ENCODE measurements around the gene CNTF.

The CNTF gene

GRCh38 chr11:58597486-58598144 lies 24.9 kb upstream of the CNTF start:
- TF ChIP-seq, protein P1, sequence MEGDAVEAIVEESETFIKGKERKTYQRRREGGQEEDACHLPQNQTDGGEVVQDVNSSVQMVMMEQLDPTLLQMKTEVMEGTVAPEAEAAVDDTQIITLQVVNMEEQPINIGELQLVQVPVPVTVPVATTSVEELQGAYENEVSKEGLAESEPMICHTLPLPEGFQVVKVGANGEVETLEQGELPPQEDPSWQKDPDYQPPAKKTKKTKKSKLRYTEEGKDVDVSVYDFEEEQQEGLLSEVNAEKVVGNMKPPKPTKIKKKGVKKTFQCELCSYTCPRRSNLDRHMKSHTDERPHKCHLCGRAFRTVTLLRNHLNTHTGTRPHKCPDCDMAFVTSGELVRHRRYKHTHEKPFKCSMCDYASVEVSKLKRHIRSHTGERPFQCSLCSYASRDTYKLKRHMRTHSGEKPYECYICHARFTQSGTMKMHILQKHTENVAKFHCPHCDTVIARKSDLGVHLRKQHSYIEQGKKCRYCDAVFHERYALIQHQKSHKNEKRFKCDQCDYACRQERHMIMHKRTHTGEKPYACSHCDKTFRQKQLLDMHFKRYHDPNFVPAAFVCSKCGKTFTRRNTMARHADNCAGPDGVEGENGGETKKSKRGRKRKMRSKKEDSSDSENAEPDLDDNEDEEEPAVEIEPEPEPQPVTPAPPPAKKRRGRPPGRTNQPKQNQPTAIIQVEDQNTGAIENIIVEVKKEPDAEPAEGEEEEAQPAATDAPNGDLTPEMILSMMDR (IDR thresholded peaks at IDR 0.05; ENCODE audit: insufficient read depth, low read length, missing control alignments) = no peak
- ChIA-PET CTCF (no interaction called here), POLR2A (no interaction called here)
- H3K4me3 ChIP-seq (ENCODE audit: low read depth, low read length) = no peak overlapping the region
- no peak for DNase-seq (ENCODE audit: low read depth, low spot score)

DNA sequence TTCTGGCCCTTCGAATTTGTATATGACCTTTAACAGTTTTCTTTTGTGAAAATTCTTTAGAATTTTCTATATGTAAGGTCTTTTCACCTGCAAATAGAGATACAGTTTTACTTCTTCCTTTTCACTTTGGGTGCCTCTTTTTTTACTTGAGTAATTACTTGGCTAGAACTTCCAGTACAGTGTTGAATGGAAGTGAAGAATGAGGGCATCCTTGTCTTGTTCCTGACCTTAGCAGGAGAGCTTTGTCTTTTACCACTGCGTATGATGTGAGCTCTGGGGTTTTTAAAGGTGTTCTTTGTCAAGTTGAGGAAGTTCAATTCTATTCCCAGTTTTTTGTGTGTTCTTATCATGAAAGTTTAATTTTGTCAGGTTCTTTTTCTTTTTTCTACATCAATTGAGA lies 22.0 kb upstream of the CNTF start:
- no peak overlapping the region for H3K4me3 ChIP-seq (ENCODE audit: low read depth, low read length)
- no peak for DNase-seq (ENCODE audit: low read depth, low spot score)
- TF ChIP-seq, protein P1 (IDR thresholded peaks at IDR 0.05; ENCODE audit: insufficient read depth, low read length, missing control alignments) = no peak
- ChIA-PET CTCF (interaction anchor here (0.8 to 2.8 kb wide), 2 partner anchors 29 to 571 kb away, joined by 3 to 14 read pairs; no protein-coding TSS in a partner anchor), POLR2A (no interaction called here)

- ChIA-PET CTCF (interaction anchor here (0.5 to 1.5 kb wide), 8 partner anchors 10 to 490 kb away, joined by 3 to 5 read pairs (median 4); partner anchors contain the start of gene LPXN), POLR2A (no interaction called here)
- H3K4me3 ChIP-seq (ENCODE audit: low read depth, low read length) = no peak overlapping the region
- DNase-seq (ENCODE audit: low read depth, low spot score) = no peak
- TF ChIP-seq, protein P1 (IDR thresholded peaks at IDR 0.05; ENCODE audit: insufficient read depth, low read length, missing control alignments) = no peak
These were observed 15.3 kb upstream of the CNTF start for GRCh38 chr11:58606930-58607714.

DNA sequence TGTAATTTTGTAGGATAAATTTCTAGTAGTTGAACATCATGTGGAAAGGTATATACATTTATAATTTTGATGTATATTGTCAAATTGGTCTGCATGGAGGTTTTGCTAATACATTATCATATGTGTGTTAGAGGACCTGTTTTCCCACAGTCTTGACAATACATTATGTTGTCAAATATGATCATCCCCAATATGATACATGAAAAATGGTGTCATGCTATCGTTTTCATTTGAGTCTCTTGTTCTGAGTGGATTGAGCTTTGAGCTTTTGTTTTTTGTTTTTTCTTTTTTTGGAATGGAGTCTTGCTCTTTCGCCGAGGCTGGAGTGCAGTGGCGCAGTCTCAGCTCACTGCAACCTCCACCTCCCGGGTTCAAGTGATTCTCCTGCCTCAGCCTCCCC lies 14.1 kb upstream of the CNTF start:
- TF ChIP-seq, protein P1 (IDR thresholded peaks at IDR 0.05; ENCODE audit: insufficient read depth, low read length, missing control alignments) = no peak
- H3K4me3 ChIP-seq (ENCODE audit: low read depth, low read length) = no peak overlapping the region
- ChIA-PET CTCF (no interaction called here), POLR2A (no interaction called here)
- DNase-seq (ENCODE audit: low read depth, low spot score) = no peak

GRCh38 chr11:58609723-58610122 lies 12.7 kb upstream of the CNTF start:
- no peak overlapping the region for H3K4me3 ChIP-seq (ENCODE audit: low read depth, low read length)
- CTCF ChIA-PET = no interaction called here
- no peak for DNase-seq (ENCODE audit: low read depth, low spot score)
- TF ChIP-seq, protein P1 (IDR thresholded peaks at IDR 0.05; ENCODE audit: insufficient read depth, low read length, missing control alignments) = no peak
- POLR2A ChIA-PET = no interaction called here

DNA sequence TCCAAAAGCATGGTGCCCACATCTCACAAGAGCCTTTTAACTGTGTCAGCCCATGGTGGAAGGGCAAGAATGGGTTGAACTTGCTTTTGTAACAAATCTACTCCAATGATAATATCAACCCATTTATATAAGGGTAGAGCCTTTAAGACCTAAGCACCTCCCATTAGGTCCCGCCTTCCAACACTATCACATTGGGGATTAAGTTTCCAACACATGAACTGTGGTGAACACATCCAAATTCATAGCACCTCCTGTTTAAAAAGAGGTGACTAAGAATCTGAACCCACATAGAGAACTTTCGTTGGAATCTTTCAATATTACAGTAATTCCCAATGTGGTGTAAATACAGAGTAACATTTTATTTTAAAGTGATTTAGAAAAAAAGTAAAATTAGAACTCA lies 9.2 kb upstream of the CNTF start:
- CTCF ChIA-PET = interaction anchor here (0.7 to 2.7 kb wide), 2 partner anchors 16 to 38 kb away, joined by 3 to 15 read pairs; partner anchors contain the start of gene LPXN
- POLR2A ChIA-PET = no interaction called here
- no peak overlapping the region for H3K4me3 ChIP-seq (ENCODE audit: low read depth, low read length)
- no peak for DNase-seq (ENCODE audit: low read depth, low spot score)
- TF ChIP-seq, protein P1 (IDR thresholded peaks at IDR 0.05; ENCODE audit: insufficient read depth, low read length, missing control alignments) = no peak

Data from AG04449 (cell line).